Neural cell (in vitro differentiated cells): ENCODE results near the gene GDA. TPM values are rescaled to one million over a fixed set of nuclear protein-coding genes. Genes with fewer than 3 reads are reported as not detected.

Experiments
- H2AFZ ChIP-seq: fragments of 200-600, 300-800 bp; sonication (generic), shearing (Covaris generic); 2 replicates; pipeline ENCODE4 v1.6.0; 2014; ENCODE audit warnings: low read depth, mild to moderate bottlenecking, antibody characterized with exemption, low read length, moderate library complexity
- H3F3A ChIP-seq: fragments of 200-600 bp; shearing (Covaris generic); 2 replicates; pipeline ENCODE4 v1.6.1; 2016; ENCODE audit warnings: mild to moderate bottlenecking, moderate library complexity, mixed read lengths, antibody characterized with exemption, low read length; ENCODE audit not compliant: insufficient read depth, poor library complexity, severe bottlenecking
- H3K27ac ChIP-seq: fragments of 200-600, 300-800 bp; sonication (generic), shearing (Covaris generic); 2 replicates; pipeline ENCODE4 v1.5.1; 2014; ENCODE audit warnings: mild to moderate bottlenecking, low read length, moderate library complexity
- H3K27me3 ChIP-seq: fragments of 300-800, 200-600 bp; sonication (generic), shearing (Covaris generic); 2 replicates; pipeline ENCODE4 v1.6.0; 2014; ENCODE audit warnings: mild to moderate bottlenecking, low read depth, low read length, moderate library complexity; ENCODE audit not compliant: insufficient read depth
- H3K36me3 ChIP-seq: fragments of 300-800, 200-600 bp; sonication (generic), shearing (Covaris generic); 2 replicates; pipeline ENCODE4 v1.5.1; 2014; ENCODE audit warnings: mild to moderate bottlenecking, antibody characterized with exemption, low read length, moderate library complexity; ENCODE audit not compliant: insufficient read depth
- H3K4me2 ChIP-seq: fragments of 300-800, 200-600 bp; sonication (generic), shearing (Covaris generic); 2 replicates; pipeline ENCODE4 v1.6.0; 2014; ENCODE audit warnings: mild to moderate bottlenecking, low read length
- H3K4me3 ChIP-seq: fragments of 300-800, 200-600 bp; sonication (generic), shearing (Covaris generic); 2 replicates; pipeline ENCODE4 v1.5.1; 2014; ENCODE audit warnings: mild to moderate bottlenecking, low read length, moderate library complexity
- H3K79me2 ChIP-seq: fragments of 200-600 bp; shearing (Covaris generic); replicated peaks from 2 replicates; pipeline ENCODE4 v1.6.0; 2014; ENCODE audit warnings: mild to moderate bottlenecking, low read length, moderate library complexity; ENCODE audit not compliant: insufficient read depth
- H3K9ac ChIP-seq: fragments of 300-800, 200-600 bp; sonication (generic), shearing (Covaris generic); 2 replicates; pipeline ENCODE4 v1.6.1; 2016; ENCODE audit warnings: mild to moderate bottlenecking, low read length, mixed read lengths
- H3K9me2 ChIP-seq: fragments of 200-600 bp; shearing (Covaris generic); 2 replicates; pipeline ENCODE4 v1.6.1; 2016; ENCODE audit warnings: mild to moderate bottlenecking, low read length, mixed read lengths; ENCODE audit not compliant: insufficient read depth
- H3K9me3 ChIP-seq: fragments of 200-600, 300-800 bp; sonication (generic), shearing (Covaris generic); 2 replicates; pipeline ENCODE4 v1.6.1; 2016; ENCODE audit warnings: mild to moderate bottlenecking, mixed run types, low read length, moderate library complexity, mixed read lengths
- H4K20me1 ChIP-seq: fragments of 200-600 bp; shearing (Covaris generic); 2 replicates; pipeline ENCODE4 v1.6.1; 2016; ENCODE audit warnings: mild to moderate bottlenecking, mixed run types; ENCODE audit not compliant: insufficient read depth
- EP300 ChIP-seq: fragments of 450-650 bp; conservative IDR thresholded peaks from 2 replicates; pipeline ENCODE4 v1.6.1; 2014; ENCODE audit warnings: antibody characterized with exemption, mild to moderate bottlenecking, moderate library complexity; ENCODE audit not compliant: poor library complexity, severe bottlenecking
- EZH2 ChIP-seq: fragments of 200-600, 300-800 bp; shearing (Covaris generic), sonication (generic); IDR thresholded peaks from 2 replicates; pipeline ENCODE4 v1.6.1; 2014; ENCODE audit warnings: antibody characterized with exemption, low read length, borderline replicate concordance, mild to moderate bottlenecking; ENCODE audit not compliant: insufficient read depth, poor library complexity, severe bottlenecking
- MXI1 ChIP-seq: fragments of 450-650 bp; conservative IDR thresholded peaks from 2 replicates; pipeline ENCODE4 v1.6.1; 2014; ENCODE audit warnings: antibody characterized with exemption, mild to moderate bottlenecking; ENCODE audit not compliant: poor library complexity, severe bottlenecking
- POLR2AphosphoS5 ChIP-seq: IDR thresholded peaks from 2 replicates; pipeline ENCODE4 v1.6.1; 2012
- RAD21 ChIP-seq: fragments of 450-650 bp; conservative IDR thresholded peaks from 2 replicates; pipeline ENCODE4 v1.6.1; 2014; ENCODE audit warnings: antibody characterized with exemption, mild to moderate bottlenecking, moderate library complexity
- SMC3 ChIP-seq: fragments of 450-650 bp; conservative IDR thresholded peaks from 2 replicates; pipeline ENCODE4 v1.6.1; 2014; ENCODE audit warnings: antibody characterized with exemption, mild to moderate bottlenecking, moderate library complexity; ENCODE audit not compliant: poor library complexity
- TAF1 ChIP-seq: IDR thresholded peaks from 2 replicates; pipeline ENCODE4 v1.6.1; 2012; ENCODE audit warnings: low read depth
- polyA plus RNA-seq: library from polyadenylated mRNA; depleted of rRNA; stranded (reverse); fragments of >200 nt; gene quantifications from 2 replicates; pipeline ENCODE4 v1.2.3, GENCODE V29; 2014
- TF ChIP-seq, protein P1 (sequence below): fragments of 450-650 bp; IDR thresholded peaks from 2 replicates; pipeline ENCODE4 v1.5.1; 2014; ENCODE audit warnings: antibody characterized with exemption, mild to moderate bottlenecking, moderate library complexity; ENCODE audit not compliant: poor library complexity, severe bottlenecking
- TF ChIP-seq, protein P2 (sequence below): IDR thresholded peaks from 2 replicates; pipeline ENCODE4 v1.6.1; 2012; ENCODE audit warnings: borderline replicate concordance

The GDA gene
- polyA plus RNA-seq, 1 donor from 2014 or later: 0.26 TPM

- no peaks in the 10 kb centered on the region for H3F3A ChIP-seq
- no peaks in the 10 kb centered on the region for H4K20me1 ChIP-seq
- no peak overlapping the region for H3K4me3 ChIP-seq
- H3K27ac ChIP-seq: no peak overlapping the region
- no peaks in the 10 kb centered on the region for H3K79me2 ChIP-seq
- H2AFZ ChIP-seq: no peak overlapping the region
- H3K9me2 ChIP-seq: no peaks in the 10 kb centered on the region
- TF ChIP-seq EP300 (no peak), MXI1 (no peak), SMC3 (no peak), POLR2AphosphoS5 (no peak), RAD21 (no peak), TAF1 (no peak), EZH2 (no peak)
- TF ChIP-seq, protein P1, sequence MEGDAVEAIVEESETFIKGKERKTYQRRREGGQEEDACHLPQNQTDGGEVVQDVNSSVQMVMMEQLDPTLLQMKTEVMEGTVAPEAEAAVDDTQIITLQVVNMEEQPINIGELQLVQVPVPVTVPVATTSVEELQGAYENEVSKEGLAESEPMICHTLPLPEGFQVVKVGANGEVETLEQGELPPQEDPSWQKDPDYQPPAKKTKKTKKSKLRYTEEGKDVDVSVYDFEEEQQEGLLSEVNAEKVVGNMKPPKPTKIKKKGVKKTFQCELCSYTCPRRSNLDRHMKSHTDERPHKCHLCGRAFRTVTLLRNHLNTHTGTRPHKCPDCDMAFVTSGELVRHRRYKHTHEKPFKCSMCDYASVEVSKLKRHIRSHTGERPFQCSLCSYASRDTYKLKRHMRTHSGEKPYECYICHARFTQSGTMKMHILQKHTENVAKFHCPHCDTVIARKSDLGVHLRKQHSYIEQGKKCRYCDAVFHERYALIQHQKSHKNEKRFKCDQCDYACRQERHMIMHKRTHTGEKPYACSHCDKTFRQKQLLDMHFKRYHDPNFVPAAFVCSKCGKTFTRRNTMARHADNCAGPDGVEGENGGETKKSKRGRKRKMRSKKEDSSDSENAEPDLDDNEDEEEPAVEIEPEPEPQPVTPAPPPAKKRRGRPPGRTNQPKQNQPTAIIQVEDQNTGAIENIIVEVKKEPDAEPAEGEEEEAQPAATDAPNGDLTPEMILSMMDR: no peak
- TF ChIP-seq, protein P2, sequence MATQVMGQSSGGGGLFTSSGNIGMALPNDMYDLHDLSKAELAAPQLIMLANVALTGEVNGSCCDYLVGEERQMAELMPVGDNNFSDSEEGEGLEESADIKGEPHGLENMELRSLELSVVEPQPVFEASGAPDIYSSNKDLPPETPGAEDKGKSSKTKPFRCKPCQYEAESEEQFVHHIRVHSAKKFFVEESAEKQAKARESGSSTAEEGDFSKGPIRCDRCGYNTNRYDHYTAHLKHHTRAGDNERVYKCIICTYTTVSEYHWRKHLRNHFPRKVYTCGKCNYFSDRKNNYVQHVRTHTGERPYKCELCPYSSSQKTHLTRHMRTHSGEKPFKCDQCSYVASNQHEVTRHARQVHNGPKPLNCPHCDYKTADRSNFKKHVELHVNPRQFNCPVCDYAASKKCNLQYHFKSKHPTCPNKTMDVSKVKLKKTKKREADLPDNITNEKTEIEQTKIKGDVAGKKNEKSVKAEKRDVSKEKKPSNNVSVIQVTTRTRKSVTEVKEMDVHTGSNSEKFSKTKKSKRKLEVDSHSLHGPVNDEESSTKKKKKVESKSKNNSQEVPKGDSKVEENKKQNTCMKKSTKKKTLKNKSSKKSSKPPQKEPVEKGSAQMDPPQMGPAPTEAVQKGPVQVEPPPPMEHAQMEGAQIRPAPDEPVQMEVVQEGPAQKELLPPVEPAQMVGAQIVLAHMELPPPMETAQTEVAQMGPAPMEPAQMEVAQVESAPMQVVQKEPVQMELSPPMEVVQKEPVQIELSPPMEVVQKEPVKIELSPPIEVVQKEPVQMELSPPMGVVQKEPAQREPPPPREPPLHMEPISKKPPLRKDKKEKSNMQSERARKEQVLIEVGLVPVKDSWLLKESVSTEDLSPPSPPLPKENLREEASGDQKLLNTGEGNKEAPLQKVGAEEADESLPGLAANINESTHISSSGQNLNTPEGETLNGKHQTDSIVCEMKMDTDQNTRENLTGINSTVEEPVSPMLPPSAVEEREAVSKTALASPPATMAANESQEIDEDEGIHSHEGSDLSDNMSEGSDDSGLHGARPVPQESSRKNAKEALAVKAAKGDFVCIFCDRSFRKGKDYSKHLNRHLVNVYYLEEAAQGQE: no peak
- H3K27me3 ChIP-seq: no peaks in the 10 kb centered on the region
- H3K9ac ChIP-seq: no peak overlapping the region
- H3K4me2 ChIP-seq: no peak overlapping the region
- H3K36me3 ChIP-seq: no peaks in the 10 kb centered on the region
- no peaks in the 10 kb centered on the region for H3K9me3 ChIP-seq
These were observed 149.9 kb downstream of the GDA start for GRCh38 chr9:72299017-72299603.

DNA sequence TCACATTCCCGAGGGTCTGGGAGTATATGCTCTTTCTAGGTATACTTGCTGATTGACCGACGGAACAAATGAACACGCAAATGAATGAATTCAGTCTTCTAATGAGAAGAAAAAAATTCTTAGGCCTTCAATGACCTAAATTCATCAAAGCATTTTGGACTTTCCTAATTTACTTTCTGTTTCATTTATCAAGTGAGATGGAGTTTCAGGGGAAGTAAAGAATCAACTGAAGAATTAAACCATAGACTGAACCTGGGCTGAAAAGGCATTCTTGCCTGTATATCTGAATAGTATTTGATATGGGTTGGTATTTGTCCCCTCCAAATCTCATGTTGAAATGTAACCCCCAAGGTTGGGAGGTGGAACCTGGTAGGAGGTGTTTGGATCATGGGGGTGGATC, 151.6 kb downstream of the GDA start:
- no peak overlapping the region for H3K4me2 ChIP-seq
- no peaks in the 10 kb centered on the region for H3K79me2 ChIP-seq
- H3K27ac ChIP-seq: no peak overlapping the region
- H3K36me3 ChIP-seq: no peaks in the 10 kb centered on the region
- H3K27me3 ChIP-seq: no peaks in the 10 kb centered on the region
- no peak for TF ChIP-seq RAD21
- no peak for TF ChIP-seq SMC3
- no peak for TF ChIP-seq EP300
- no peak for TF ChIP-seq TAF1
- TF ChIP-seq, protein P2: no peak
- no peak for TF ChIP-seq MXI1
- no peak for TF ChIP-seq POLR2AphosphoS5
- TF ChIP-seq, protein P1: no peak
- TF ChIP-seq EZH2: no peak
- H3K9ac ChIP-seq: no peak overlapping the region
- no peaks in the 10 kb centered on the region for H3F3A ChIP-seq
- H4K20me1 ChIP-seq: no peaks in the 10 kb centered on the region
- no peak overlapping the region for H2AFZ ChIP-seq
- H3K4me3 ChIP-seq: no peak overlapping the region
- no peaks in the 10 kb centered on the region for H3K9me2 ChIP-seq
- no peaks in the 10 kb centered on the region for H3K9me3 ChIP-seq
